Measurements from ENCODE around the gene GALNT18. TPM values are rescaled to one million over a fixed set of nuclear protein-coding genes. Genes with fewer than 3 reads are reported as not detected.

The GALNT18 gene
- total RNA-seq, 1 experiment from 2014 or later: 1.7 TPM

DNA sequence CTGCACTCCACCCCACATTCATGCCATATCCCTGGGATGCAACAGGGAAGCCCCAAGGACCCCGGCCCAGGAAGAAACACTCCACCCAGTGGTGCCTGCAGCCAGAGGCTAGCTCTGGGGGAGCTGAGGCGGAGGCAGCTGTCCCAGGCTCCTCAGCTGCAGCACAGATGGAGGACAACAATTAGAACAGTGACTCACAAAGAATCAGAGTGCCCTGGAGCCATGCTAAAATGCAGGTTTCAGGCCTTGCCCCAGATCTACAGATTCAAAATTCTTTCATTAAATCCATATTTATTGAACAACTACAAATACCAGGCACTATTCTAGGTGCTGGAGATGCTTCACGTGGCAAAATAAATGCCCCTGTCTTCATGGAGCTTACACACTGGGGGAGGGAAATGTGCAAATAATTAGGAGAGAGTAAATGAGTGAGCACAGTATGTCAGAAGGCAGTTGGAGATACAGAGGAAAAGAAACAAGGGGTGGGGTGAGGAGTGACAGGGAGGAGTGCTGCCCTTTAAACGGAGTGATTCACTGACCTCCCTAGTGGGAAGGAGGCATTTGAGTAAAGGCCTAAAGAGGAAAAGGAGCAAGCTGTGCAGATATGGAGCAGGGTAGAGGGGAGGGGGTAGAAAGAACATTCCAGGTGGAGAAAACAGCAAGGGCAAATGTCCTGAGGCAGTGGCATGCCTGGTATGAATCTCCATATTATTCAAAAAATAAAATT is 195.4 kb downstream of the GALNT18 start:
- Histone ChIP-seq H3T11ph (ENCODE audit: low read length) (no peak overlapping the region), H2BK5ac (ENCODE audit: insufficient read length, low read length) (no peak overlapping the region), H4K8ac (replicated peaks; ENCODE audit: insufficient read length, low read depth, low read length) (no peak overlapping the region), H2BK15ac (ENCODE audit: low read depth, low read length) (no peak overlapping the region), H4K20me1 (ENCODE audit: control insufficient read depth, insufficient read depth, insufficient read length) (no peaks in the 10 kb centered on the region), H4K5ac (ENCODE audit: insufficient read length, low read depth, low read length) (no peak overlapping the region), H3K79me2 (ENCODE audit: insufficient read depth, low read length) (no peaks in the 10 kb centered on the region), H3K14ac (ENCODE audit: insufficient read depth, low read length) (no peak overlapping the region; the same call in 1 of the 2 replicates), H3K56ac (ENCODE audit: insufficient read length, low read depth, low read length) (no peak overlapping the region), H3K18ac (ENCODE audit: insufficient read length, low read depth, low read length) (no peak overlapping the region), H3K4me1 (ENCODE audit: insufficient read depth, low read length) (peaks cover under 1% of the 10 kb centered on the region; the same call in 1 of the 2 replicates), H3K4me2 (ENCODE audit: insufficient read depth, insufficient read length, low read length) (no peak overlapping the region), H2BK20ac (ENCODE audit: low read depth, low read length, poor library complexity, severe bottlenecking) (no peak overlapping the region), H2AFZ (ENCODE audit: low read length) (no peak overlapping the region), H3K79me1 (ENCODE audit: insufficient read depth, low read depth, low read length, poor library complexity, severe bottlenecking) (no peaks in the 10 kb centered on the region), H3K23me2 (ENCODE audit: insufficient read length, low read depth, low read length, poor library complexity, severe bottlenecking) (no peaks in the 10 kb centered on the region), H2AK5ac (ENCODE audit: insufficient read length, low read length) (no peak overlapping the region), H3K23ac (ENCODE audit: insufficient read length, low read depth, low read length) (no peak overlapping the region), H3K4ac (ENCODE audit: low read depth, low read length) (no peak overlapping the region), H3K27me3 (ENCODE audit: insufficient read depth, low read length) (no peaks in the 10 kb centered on the region), H2BK120ac (ENCODE audit: low read depth, low read length, poor library complexity, severe bottlenecking) (no peak overlapping the region), H3K9me3 (ENCODE audit: control insufficient read depth, low read depth, low read length) (no peaks in the 10 kb centered on the region), H2BK12ac (ENCODE audit: insufficient read length, low read depth, low read length) (no peak overlapping the region), H4K91ac (ENCODE audit: insufficient read length, low read depth, low read length) (no peak overlapping the region), H3K27ac (ENCODE audit: insufficient read length, low read depth, low read length) (no peak overlapping the region), H3K9ac (ENCODE audit: extremely low read depth, insufficient read length, low read length) (no peak overlapping the region)
- Mint-ChIP-seq H3K27ac (peak overlapping the region in 1 of 3 experiments; percentile 76; a peak in 3 of 7 replicates), H3K36me3 (ENCODE audit: insufficient read depth in 1 of 3, low read depth in 3 of 3) (no peaks in the 10 kb centered on the region), H3K4me1 (peaks cover 11 to 13% of the 10 kb centered on the region in 2 experiments), H3K27me3 (ENCODE audit: low read depth) (peaks cover 2% of the 10 kb centered on the region), H3K9me3 (no peaks in the 10 kb centered on the region), H3K4me3 (no peak overlapping the region)
- TF ChIP-seq, protein P1, sequence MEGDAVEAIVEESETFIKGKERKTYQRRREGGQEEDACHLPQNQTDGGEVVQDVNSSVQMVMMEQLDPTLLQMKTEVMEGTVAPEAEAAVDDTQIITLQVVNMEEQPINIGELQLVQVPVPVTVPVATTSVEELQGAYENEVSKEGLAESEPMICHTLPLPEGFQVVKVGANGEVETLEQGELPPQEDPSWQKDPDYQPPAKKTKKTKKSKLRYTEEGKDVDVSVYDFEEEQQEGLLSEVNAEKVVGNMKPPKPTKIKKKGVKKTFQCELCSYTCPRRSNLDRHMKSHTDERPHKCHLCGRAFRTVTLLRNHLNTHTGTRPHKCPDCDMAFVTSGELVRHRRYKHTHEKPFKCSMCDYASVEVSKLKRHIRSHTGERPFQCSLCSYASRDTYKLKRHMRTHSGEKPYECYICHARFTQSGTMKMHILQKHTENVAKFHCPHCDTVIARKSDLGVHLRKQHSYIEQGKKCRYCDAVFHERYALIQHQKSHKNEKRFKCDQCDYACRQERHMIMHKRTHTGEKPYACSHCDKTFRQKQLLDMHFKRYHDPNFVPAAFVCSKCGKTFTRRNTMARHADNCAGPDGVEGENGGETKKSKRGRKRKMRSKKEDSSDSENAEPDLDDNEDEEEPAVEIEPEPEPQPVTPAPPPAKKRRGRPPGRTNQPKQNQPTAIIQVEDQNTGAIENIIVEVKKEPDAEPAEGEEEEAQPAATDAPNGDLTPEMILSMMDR (conservative IDR thresholded peaks at IDR 0.05): no peak
- no CpG with 5 or more reads among the region's 4 CpGs for WGBS (ENCODE audit: extremely low coverage, insufficient read length, low lambda C conversion rate)
- DNase-seq: no peak
